Calu3 (cell line): Measurements from ENCODE around the gene REPS1. TPM values are rescaled to one million over a fixed set of nuclear protein-coding genes. Genes with fewer than 3 reads are reported as not detected.
A peak's percentile ranks its signal among the peaks of the same experiment; 100 is the strongest.

Source experiments
- BruUV-seq: library from RNA; stranded (reverse); fragments of 400-500 nt; replicated peaks from 2 replicates; lab custom pipeline; 2021; lab: Mats Ljungman, UMichigan
- CTCF ChIA-PET: fragments of 300-600 bp; sonication (Branson Sonifier 250); formaldehyde crosslinking; loops from one replicate; lab custom pipeline; 2022; ENCODE audit warnings: antibody characterized with exemption; lab: Charles Lee
- DNase-seq: peaks from one replicate; pipeline ENCODE4 v3.0.0; 2022
- H3K27ac Mint-ChIP-seq: one replicate; pipeline ENCODE4 v1.8.0; 2022; ENCODE audit warnings: mixed read lengths; ENCODE audit not compliant: unreplicated experiment
- H3K27me3 Mint-ChIP-seq: one replicate; pipeline ENCODE4 v1.8.0; 2022; ENCODE audit warnings: mixed read lengths; ENCODE audit not compliant: unreplicated experiment
- H3K36me3 Mint-ChIP-seq: one replicate; pipeline ENCODE4 v1.8.0; 2022; ENCODE audit warnings: mild to moderate bottlenecking, moderate library complexity, mixed read lengths; ENCODE audit not compliant: insufficient read depth, unreplicated experiment
- H3K4me1 Mint-ChIP-seq: one replicate; pipeline ENCODE4 v1.8.0; 2022; ENCODE audit warnings: mild to moderate bottlenecking, low read depth, mixed read lengths; ENCODE audit not compliant: unreplicated experiment
- H3K4me3 Mint-ChIP-seq: one replicate; pipeline ENCODE4 v1.8.0; 2022; ENCODE audit warnings: mild to moderate bottlenecking, low read depth, moderate library complexity, mixed read lengths; ENCODE audit not compliant: unreplicated experiment
- H3K9me3 Mint-ChIP-seq: one replicate; pipeline ENCODE4 v1.8.0; 2022; ENCODE audit warnings: low read depth, mixed read lengths; ENCODE audit not compliant: unreplicated experiment
- intact Hi-C: fragments of 100-400 bp; cut with micrococcal nuclease; formaldehyde crosslinking; loops from one replicate; pipeline ENCODE4 v1.10.0; 2022; ENCODE audit not compliant: unreplicated experiment
- total RNA-seq: library from RNA; stranded (reverse); gene quantifications from 2 replicates; pipeline ENCODE4 v1.2.3, GENCODE V29; 2022
- TF ChIP-seq, protein P1 (sequence below): fragments of 200-600 bp; IDR thresholded peaks from one replicate; pipeline ENCODE4 v1.8.0; 2022; ENCODE audit warnings: antibody characterized with exemption; ENCODE audit not compliant: unreplicated experiment

REPS1 gene
- total RNA-seq, 1 experiment from 2014 or later = 29.5 TPM

DNA sequence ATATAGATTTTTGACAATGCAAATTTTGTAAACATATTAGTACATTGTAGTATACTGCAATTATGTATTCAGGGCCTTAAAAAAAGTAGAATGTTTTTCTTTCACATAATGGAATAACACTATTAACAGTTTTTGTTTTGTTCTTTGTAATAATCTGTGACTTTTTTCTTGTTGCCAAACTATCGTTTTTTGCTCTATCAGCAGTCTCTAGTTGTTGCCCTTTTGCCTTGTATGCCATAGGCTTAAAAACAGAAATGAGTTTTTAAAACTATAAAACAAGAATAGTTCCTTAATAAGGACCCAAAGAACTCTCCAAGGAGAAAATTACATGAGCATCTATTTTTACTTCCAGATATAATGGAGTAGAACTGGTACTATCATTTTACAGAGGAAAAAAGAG lies 29.5 kb downstream of the REPS1 start:
- CTCF ChIA-PET = no interaction called here
- Mint-ChIP-seq H3K4me1 (peaks cover 23% of the 10 kb centered on the region), H3K36me3 (no peaks in the 10 kb centered on the region), H3K9me3 (no peaks in the 10 kb centered on the region), H3K4me3 (no peak overlapping the region), H3K27me3 (no peaks in the 10 kb centered on the region), H3K27ac (no peak overlapping the region)
- BruUV-seq = no TSS peak
- intact Hi-C loops = no loop called here
- TF ChIP-seq, protein P1, sequence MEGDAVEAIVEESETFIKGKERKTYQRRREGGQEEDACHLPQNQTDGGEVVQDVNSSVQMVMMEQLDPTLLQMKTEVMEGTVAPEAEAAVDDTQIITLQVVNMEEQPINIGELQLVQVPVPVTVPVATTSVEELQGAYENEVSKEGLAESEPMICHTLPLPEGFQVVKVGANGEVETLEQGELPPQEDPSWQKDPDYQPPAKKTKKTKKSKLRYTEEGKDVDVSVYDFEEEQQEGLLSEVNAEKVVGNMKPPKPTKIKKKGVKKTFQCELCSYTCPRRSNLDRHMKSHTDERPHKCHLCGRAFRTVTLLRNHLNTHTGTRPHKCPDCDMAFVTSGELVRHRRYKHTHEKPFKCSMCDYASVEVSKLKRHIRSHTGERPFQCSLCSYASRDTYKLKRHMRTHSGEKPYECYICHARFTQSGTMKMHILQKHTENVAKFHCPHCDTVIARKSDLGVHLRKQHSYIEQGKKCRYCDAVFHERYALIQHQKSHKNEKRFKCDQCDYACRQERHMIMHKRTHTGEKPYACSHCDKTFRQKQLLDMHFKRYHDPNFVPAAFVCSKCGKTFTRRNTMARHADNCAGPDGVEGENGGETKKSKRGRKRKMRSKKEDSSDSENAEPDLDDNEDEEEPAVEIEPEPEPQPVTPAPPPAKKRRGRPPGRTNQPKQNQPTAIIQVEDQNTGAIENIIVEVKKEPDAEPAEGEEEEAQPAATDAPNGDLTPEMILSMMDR = no peak
- no peak for DNase-seq

DNA sequence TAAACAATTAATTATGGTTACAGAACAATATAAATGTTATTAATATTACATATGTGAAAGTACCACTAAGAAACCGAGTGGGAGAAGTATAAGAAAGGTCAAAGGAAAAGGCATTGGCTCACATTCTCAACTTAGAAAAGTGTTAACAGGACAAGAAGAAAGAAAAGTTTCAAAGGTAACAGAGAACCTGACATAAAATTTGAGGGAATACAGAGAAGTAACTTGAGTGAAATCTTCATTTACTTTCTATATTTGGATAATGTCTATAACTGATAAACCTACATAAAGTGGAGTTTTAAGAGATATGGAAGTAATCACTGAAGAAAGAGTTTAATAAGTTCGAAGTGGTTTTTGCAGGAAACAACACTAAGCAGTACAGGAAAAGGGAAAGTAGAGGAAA lies 30.1 kb downstream of the REPS1 start:
- CTCF ChIA-PET = no interaction called here
- DNase-seq = no peak
- TF ChIP-seq, protein P1 = no peak
- Mint-ChIP-seq H3K36me3 (no peaks in the 10 kb centered on the region), H3K4me3 (no peak overlapping the region), H3K9me3 (no peaks in the 10 kb centered on the region), H3K27ac (no peak overlapping the region), H3K27me3 (no peaks in the 10 kb centered on the region), H3K4me1 (peaks cover 23% of the 10 kb centered on the region)
- no TSS peak for BruUV-seq
- intact Hi-C loops = no loop called here

DNA sequence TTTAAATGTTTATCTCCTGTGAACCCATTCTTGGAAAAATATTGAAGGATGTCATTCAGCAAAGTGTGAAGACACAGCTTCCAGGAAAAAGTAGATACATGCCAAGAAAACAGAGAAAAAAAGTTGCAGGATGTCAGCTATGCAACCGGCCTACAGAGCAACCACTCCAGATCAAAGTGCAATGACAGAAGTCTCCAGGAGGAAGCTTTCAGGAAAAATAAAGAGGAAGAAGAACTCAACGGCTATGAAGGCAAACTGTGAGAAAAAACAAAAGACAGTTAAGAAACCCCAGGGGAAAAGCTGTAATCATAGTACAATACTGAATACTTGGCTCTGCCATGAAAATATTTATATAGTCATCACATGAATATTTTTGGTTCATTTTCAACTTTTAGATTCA lies 30.6 kb downstream of the REPS1 start:
- Mint-ChIP-seq H3K27me3 (no peaks in the 10 kb centered on the region), H3K9me3 (no peaks in the 10 kb centered on the region), H3K36me3 (no peaks in the 10 kb centered on the region), H3K27ac (peak overlapping the region; percentile 21), H3K4me3 (no peak overlapping the region), H3K4me1 (peaks cover 23% of the 10 kb centered on the region)
- CTCF ChIA-PET = no interaction called here
- TF ChIP-seq, protein P1 = no peak
- intact Hi-C loops = no loop called here
- no peak for DNase-seq
- no TSS peak for BruUV-seq

DNA sequence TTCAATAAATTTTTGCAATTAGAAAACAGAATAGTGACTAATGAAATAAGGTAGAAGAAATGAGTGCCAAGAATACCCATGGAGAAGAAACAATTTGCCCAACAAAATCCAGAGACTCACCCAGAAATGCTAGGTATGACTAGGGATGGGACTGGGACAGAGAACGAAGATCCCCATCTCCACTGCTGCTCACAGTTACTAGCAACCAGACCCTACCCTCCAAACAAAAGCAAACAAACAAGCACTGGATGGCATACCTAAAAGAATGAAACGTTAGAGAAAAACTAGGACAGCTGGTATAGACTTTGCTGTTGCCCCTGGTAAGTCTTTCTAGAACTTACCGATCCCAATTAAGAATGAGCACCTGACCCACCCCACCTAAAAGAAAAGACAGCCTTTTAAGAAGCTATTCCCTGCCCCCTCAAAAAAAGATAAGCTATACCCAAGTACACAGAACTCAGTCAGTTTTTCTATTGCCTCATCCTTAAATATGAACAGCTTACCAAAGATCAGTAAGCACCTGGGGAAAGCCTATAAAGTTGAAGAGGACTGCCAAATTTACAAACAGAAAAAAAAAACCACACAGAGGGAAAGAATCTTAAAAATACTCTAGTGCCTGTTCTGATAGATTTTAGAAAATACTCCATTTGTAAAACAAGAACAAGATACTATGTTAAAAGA lies 31.7 kb downstream of the REPS1 start:
- no peak for DNase-seq
- intact Hi-C loops = no loop called here
- TF ChIP-seq, protein P1 = no peak
- Mint-ChIP-seq H3K36me3 (no peaks in the 10 kb centered on the region), H3K4me1 (peaks cover 23% of the 10 kb centered on the region), H3K27ac (peak overlapping the region; percentile 21), H3K9me3 (no peaks in the 10 kb centered on the region), H3K27me3 (no peaks in the 10 kb centered on the region), H3K4me3 (no peak overlapping the region)
- no TSS peak for BruUV-seq
- CTCF ChIA-PET = no interaction called here
